K562 (cell line): Measurements from ENCODE around the gene GIGYF1. TPM values are rescaled to one million over a fixed set of nuclear protein-coding genes. Genes with fewer than 3 reads are reported as not detected.
A peak's percentile ranks its signal among the peaks of the same experiment; 100 is the strongest.

ENCODE experiments used
- CBX3 ChIP-seq, 2 experiments: IDR thresholded peaks; 1 replicate in 1 of 2; 2 replicates in 1 of 2; pipeline ENCODE4 v1.6.1; 2012; ENCODE audit warnings: inconsistent platforms in 2 of 2, low read length in 2 of 2, borderline replicate concordance in 1 of 2, control low read depth in 1 of 2
- CREB5 ChIP-seq: fragments of 250-450 bp; sonication (Bioruptor Pico); IDR thresholded peaks from 2 replicates; pipeline ENCODE4 v1.5.0; 2020; ENCODE audit warnings: mild to moderate bottlenecking
- MED1 ChIP-seq: sonication (generic); formaldehyde crosslinking; IDR thresholded peaks from 2 replicates; pipeline ENCODE4 v1.8.1; 2023; ENCODE audit warnings: missing genetic modification reagents, borderline replicate concordance
- NCOA1 ChIP-seq: fragments of 450-650 bp; IDR thresholded peaks from 2 replicates; pipeline ENCODE4 v1.6.1; 2016; ENCODE audit warnings: low read depth
- RBM34 ChIP-seq: fragments of 200-400 bp; formaldehyde crosslinking; IDR thresholded peaks from 2 replicates; pipeline ENCODE4 v1.6.1; 2018; ENCODE audit warnings: low read length, borderline replicate concordance; ENCODE audit not compliant: insufficient read depth
- SRSF9 ChIP-seq: fragments of 200-400 bp; formaldehyde crosslinking; IDR thresholded peaks from 2 replicates; pipeline ENCODE4 v1.6.1; 2017; ENCODE audit warnings: low read depth, low read length, borderline replicate concordance
- TGIF2 ChIP-seq: sonication (generic); formaldehyde crosslinking; IDR thresholded peaks from 2 replicates; pipeline ENCODE4 v1.8.1; 2022; ENCODE audit warnings: mild to moderate bottlenecking, missing genetic modification reagents, moderate library complexity
- U2AF1 ChIP-seq: fragments of 200-400 bp; formaldehyde crosslinking; optimal IDR thresholded peaks from 2 replicates; pipeline ENCODE3; 2017; ENCODE audit warnings: mild to moderate bottlenecking, low read depth, low read length, moderate library complexity
- ZBTB12 ChIP-seq: fragments of 250-450 bp; sonication (Bioruptor Pico); IDR thresholded peaks from 2 replicates; pipeline ENCODE4 v1.4.0; 2020
- ZBTB5 ChIP-seq: fragments of 450-650 bp; IDR thresholded peaks from 2 replicates; pipeline ENCODE4 v1.6.1; 2017; ENCODE audit warnings: antibody characterized with exemption
- ZC3H4 ChIP-seq: sonication (generic); formaldehyde crosslinking; IDR thresholded peaks from 2 replicates; pipeline ENCODE4 v1.9.0; 2021; ENCODE audit warnings: missing genetic modification reagents, borderline replicate concordance
- ZNF174 ChIP-seq: fragments of 250-450 bp; sonication (Bioruptor Pico); IDR thresholded peaks from 2 replicates; pipeline ENCODE4 v1.4.0; 2020; ENCODE audit warnings: mild to moderate bottlenecking
- ZNF274 ChIP-seq: IDR thresholded peaks from 2 replicates; pipeline ENCODE4 v1.6.1; 2011; ENCODE audit warnings: low read depth, mild to moderate bottlenecking, low read length, moderate library complexity, borderline replicate concordance
- ZNF518B ChIP-seq: fragments of 250-450 bp; sonication (Bioruptor Pico); IDR thresholded peaks from 2 replicates; pipeline ENCODE4 v1.5.0; 2021; ENCODE audit warnings: mild to moderate bottlenecking, moderate library complexity
- ZNF695 ChIP-seq: fragments of 450-650 bp; formaldehyde crosslinking; IDR thresholded peaks from 2 replicates; pipeline ENCODE4 v1.4.0; 2020; ENCODE audit warnings: mild to moderate bottlenecking, moderate library complexity
- polyA plus RNA-seq, 8 experiments: library from polyadenylated mRNA; depleted of rRNA in 4 of 8; stranded (reverse) in 5 of 8; unstranded in 3 of 8; fragments of >200 nt; fragmentation: Nextera tagmentation in 2 of 8; fragmentation: Illumina TruSeq in 1 of 8; extraction: Ambion mirVana in 2 of 8; extraction: Trizol in 1 of 8; gene quantifications; 2 replicates each; pipeline versions ENCODE4 v1.2.1 to v1.2.3, GENCODE V29; 2011 to 2014; ENCODE audit warnings: inconsistent platforms in 1 of 8, missing spikeins in 1 of 8
- total RNA-seq, 7 experiments: library from RNA; depleted of rRNA in 6 of 7; stranded (reverse); fragments of >200 nt in 6 of 7; fragmentation: Illumina TruSeq in 2 of 7; extraction: Trizol in 2 of 7; gene quantifications; 2 replicates each; pipeline versions ENCODE4 v1.2.1 to v1.2.3, GENCODE V29; 2011 to 2021; ENCODE audit warnings: low replicate concordance in 1 of 7
- TF ChIP-seq, protein P1 (sequence below): fragments of 450-650 bp; formaldehyde crosslinking; conservative IDR thresholded peaks from 2 replicates; pipeline ENCODE4 v1.4.0; 2022; ENCODE audit warnings: mild to moderate bottlenecking, missing genetic modification characterization

GIGYF1 gene
- total and polyA plus RNA-seq, 9 of the 15 experiments (the other 6 are each of a cell fraction or from before 2014, with no cell fraction given): 0.56 to 76.2 (median 16.8) TPM

- no peak for TF ChIP-seq ZNF274
- no peak for TF ChIP-seq ZNF518B (CRISPR knock-in tag)
- TF ChIP-seq TGIF2 (CRISPR knock-in tag): no peak
- no peak for TF ChIP-seq RBM34
- no peak for TF ChIP-seq ZBTB5
- TF ChIP-seq, protein P1, sequence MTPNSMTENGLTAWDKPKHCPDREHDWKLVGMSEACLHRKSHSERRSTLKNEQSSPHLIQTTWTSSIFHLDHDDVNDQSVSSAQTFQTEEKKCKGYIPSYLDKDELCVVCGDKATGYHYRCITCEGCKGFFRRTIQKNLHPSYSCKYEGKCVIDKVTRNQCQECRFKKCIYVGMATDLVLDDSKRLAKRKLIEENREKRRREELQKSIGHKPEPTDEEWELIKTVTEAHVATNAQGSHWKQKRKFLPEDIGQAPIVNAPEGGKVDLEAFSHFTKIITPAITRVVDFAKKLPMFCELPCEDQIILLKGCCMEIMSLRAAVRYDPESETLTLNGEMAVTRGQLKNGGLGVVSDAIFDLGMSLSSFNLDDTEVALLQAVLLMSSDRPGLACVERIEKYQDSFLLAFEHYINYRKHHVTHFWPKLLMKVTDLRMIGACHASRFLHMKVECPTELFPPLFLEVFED: 0 out of 2 replicates have a peak, but pooled peaks have one; percentile 64
- no peak for TF ChIP-seq ZNF174 (CRISPR knock-in tag)
- no peak; a peak in 1 of 3 replicates for TF ChIP-seq CBX3 (IDR thresholded peaks at IDR 0.05; ENCODE audit: borderline replicate concordance in 1 of 2, low read length in 2 of 2)
- no peak for TF ChIP-seq SRSF9
- TF ChIP-seq MED1: no peak
- TF ChIP-seq ZBTB12: no peak
- peak; percentile 19; the same call in 1 of the 2 replicates for TF ChIP-seq NCOA1
- no peak for TF ChIP-seq ZNF695 (CRISPR knock-in tag)
- no peak for TF ChIP-seq ZC3H4 (CRISPR knock-in tag)
- TF ChIP-seq U2AF1: peak; percentile 77
- no peak for TF ChIP-seq CREB5
Measured at GRCh38 chr7:100705753-100706671, 12.0 kb upstream of the GIGYF1 start, which contains the start of gene POP7 (continued).
